Measurements from ENCODE around the gene MMD.
A peak's percentile ranks its signal among the peaks of the same experiment; 100 is the strongest.

MMD gene

DNA sequence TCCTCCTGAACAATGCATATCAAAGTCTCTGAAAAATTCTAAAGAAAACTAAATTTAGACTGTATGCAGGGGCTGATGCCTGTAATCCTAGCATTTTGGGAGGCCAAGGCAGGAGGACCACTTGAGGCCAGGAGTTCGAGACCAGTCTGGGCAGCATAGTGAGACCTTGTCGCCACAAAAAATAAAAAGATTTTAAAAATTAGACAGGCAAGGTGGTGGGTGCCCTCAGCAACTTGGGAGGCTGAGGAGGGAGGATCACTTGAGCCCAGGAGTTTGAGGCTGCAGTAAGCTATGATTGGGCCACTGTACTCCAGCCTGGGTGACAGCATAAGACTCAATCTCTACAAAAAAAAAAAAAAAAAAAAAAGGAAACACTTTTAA lies 30.1 kb upstream of the MMD start:
- H3K79me1 ChIP-seq (ENCODE audit: low read length), result peaks cover 9% of the 10 kb centered on the region
- H3K23ac ChIP-seq (ENCODE audit: low read length), result no peak overlapping the region
- H3K79me2 ChIP-seq (ENCODE audit: control insufficient read depth, insufficient read depth, low read length, poor library complexity), result no peaks in the 10 kb centered on the region
- H3K4me1 ChIP-seq (ENCODE audit: control insufficient read depth in 1 of 2, insufficient read depth in 2 of 2, low read length in 2 of 2), result peaks cover 8 to 16% of the 10 kb centered on the region in 2 experiments
- no peak overlapping the region for H2BK5ac ChIP-seq (ENCODE audit: low read depth, low read length, poor library complexity)
- H2BK120ac ChIP-seq (ENCODE audit: insufficient read depth, low read length, poor library complexity), result no peak overlapping the region
- no peaks in the 10 kb centered on the region for H3K9me3 ChIP-seq (ENCODE audit: insufficient read depth, low read depth, low read length)
- H3K36me3 ChIP-seq (ENCODE audit: control insufficient read depth in 1 of 2, insufficient read depth in 2 of 2, low read length in 2 of 2), result no peaks in the 10 kb centered on the region
- H2AFZ ChIP-seq (ENCODE audit: insufficient read depth, low read length, poor library complexity), result no peak overlapping the region
- no peak overlapping the region for H3K27ac ChIP-seq (ENCODE audit: low read depth, low read length)
- H3K9ac ChIP-seq (ENCODE audit: low read length), result no peak overlapping the region
- no peak overlapping the region for H3K4me3 ChIP-seq (ENCODE audit: low read depth, low read length)
- no peak overlapping the region for H3K4ac ChIP-seq (ENCODE audit: low read depth, low read length)
- DNase-seq, result no peak
- no peak overlapping the region for H3K14ac ChIP-seq (ENCODE audit: low read length)
- peak overlapping the region; percentile 4 for H4K91ac ChIP-seq (ENCODE audit: low read depth, low read length)
- no peak overlapping the region for H3K18ac ChIP-seq (ENCODE audit: low read length)
- H2BK12ac ChIP-seq (ENCODE audit: low read length), result no peak overlapping the region
- H2AK5ac ChIP-seq (ENCODE audit: low read length), result peak overlapping the region; percentile 24
- no peak overlapping the region for H4K12ac ChIP-seq (ENCODE audit: low read depth, low read length)
- no CpG with 5 or more reads among the region's 2 CpGs for WGBS (ENCODE audit: extremely low coverage, insufficient coverage, insufficient read length)
- H3K27me3 ChIP-seq (ENCODE audit: insufficient read depth, low read length), result no peaks in the 10 kb centered on the region
- no peak overlapping the region for H3K4me2 ChIP-seq (ENCODE audit: low read length)
- H4K8ac ChIP-seq (ENCODE audit: low read depth, low read length), result no peak overlapping the region

DNA sequence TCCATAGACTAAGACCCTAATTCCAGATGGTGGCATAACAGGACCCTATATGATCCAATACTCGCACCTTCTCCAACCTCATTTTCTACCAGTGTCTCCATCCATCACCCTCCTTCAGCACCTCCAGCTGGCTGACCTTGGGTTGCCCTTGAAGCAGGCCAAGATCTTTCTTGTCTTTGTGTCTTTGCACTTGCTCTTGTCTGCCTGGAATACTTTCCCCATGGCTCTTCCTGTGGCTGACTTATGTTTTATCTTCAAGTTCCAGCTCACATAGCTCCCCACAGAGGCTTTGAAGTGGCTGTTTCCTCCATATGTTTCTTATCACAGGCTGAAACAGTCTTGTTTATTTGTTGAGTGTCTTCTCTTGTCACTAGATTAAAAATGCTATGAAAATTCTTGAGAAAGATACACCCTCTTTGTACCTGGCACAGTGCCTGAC lies 29.6 kb upstream of the MMD start:
- Histone ChIP-seq H4K8ac (ENCODE audit: low read depth, low read length) (no peak overlapping the region), H3K36me3 (ENCODE audit: control insufficient read depth in 1 of 2, insufficient read depth in 2 of 2, low read length in 2 of 2) (no peaks in the 10 kb centered on the region), H4K91ac (ENCODE audit: low read depth, low read length) (no peak overlapping the region), H3K9ac (ENCODE audit: low read length) (no peak overlapping the region), H3K4me3 (ENCODE audit: low read depth, low read length) (no peak overlapping the region), H3K27ac (ENCODE audit: low read depth, low read length) (no peak overlapping the region), H3K4me2 (ENCODE audit: low read length) (no peak overlapping the region), H3K4ac (ENCODE audit: low read depth, low read length) (no peak overlapping the region), H2BK5ac (ENCODE audit: low read depth, low read length, poor library complexity) (no peak overlapping the region), H2BK120ac (ENCODE audit: insufficient read depth, low read length, poor library complexity) (no peak overlapping the region), H2AFZ (ENCODE audit: insufficient read depth, low read length, poor library complexity) (no peak overlapping the region), H3K9me3 (ENCODE audit: insufficient read depth, low read depth, low read length) (no peaks in the 10 kb centered on the region), H3K4me1 (ENCODE audit: control insufficient read depth in 1 of 2, insufficient read depth in 2 of 2, low read length in 2 of 2) (peaks cover 10 to 16% of the 10 kb centered on the region in 2 experiments), H3K27me3 (ENCODE audit: insufficient read depth, low read length) (no peaks in the 10 kb centered on the region), H3K79me2 (ENCODE audit: control insufficient read depth, insufficient read depth, low read length, poor library complexity) (no peaks in the 10 kb centered on the region), H3K23ac (ENCODE audit: low read length) (no peak overlapping the region), H4K12ac (ENCODE audit: low read depth, low read length) (no peak overlapping the region), H3K79me1 (ENCODE audit: low read length) (peaks cover 9% of the 10 kb centered on the region), H3K18ac (ENCODE audit: low read length) (no peak overlapping the region), H2AK5ac (ENCODE audit: low read length) (no peak overlapping the region), H3K14ac (ENCODE audit: low read length) (no peak overlapping the region), H2BK12ac (ENCODE audit: low read length) (peak overlapping the region; percentile 32)
- DNase-seq, result no peak
- WGBS (ENCODE audit: extremely low coverage, insufficient coverage, insufficient read length), result no CpG with 5 or more reads among the region's 1 CpG

DNA sequence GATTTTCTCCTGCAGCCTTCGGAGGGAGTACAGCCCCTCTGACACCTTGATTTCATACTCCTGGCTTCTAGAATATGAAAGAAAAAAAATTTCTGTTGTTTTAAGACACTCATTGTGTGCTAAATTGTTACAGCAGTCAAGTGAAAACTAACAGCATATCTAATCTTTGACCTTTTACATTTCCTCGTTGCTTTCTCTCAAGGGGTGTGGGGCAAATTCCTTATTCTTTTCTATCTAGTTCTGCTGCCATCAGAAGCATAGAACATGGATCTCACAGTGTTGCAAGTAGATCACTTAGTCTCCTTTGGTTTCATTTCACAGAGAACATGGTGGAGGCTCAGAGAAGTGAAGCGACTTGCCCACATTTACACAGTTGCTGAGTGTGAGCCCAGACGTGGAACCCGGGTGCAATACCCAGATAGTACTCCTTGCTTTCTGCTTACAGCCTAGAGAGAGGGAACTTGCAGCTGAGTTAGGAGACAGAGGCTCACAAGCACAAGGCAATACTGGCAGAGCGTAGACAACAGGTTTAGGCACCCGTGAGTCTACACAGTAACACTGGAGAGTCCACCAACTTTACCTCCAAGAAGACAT lies 28.7 kb upstream of the MMD start:
- H3K27ac ChIP-seq (ENCODE audit: low read depth, low read length), result no peak overlapping the region
- H2AK5ac ChIP-seq (ENCODE audit: low read length), result no peak overlapping the region
- no peak overlapping the region for H3K4me3 ChIP-seq (ENCODE audit: low read depth, low read length)
- H2BK120ac ChIP-seq (ENCODE audit: insufficient read depth, low read length, poor library complexity), result peak overlapping the region; percentile 79
- H4K8ac ChIP-seq (ENCODE audit: low read depth, low read length), result peak overlapping the region; percentile 66
- H3K18ac ChIP-seq (ENCODE audit: low read length), result peak overlapping the region; percentile 82
- H4K91ac ChIP-seq (ENCODE audit: low read depth, low read length), result peak overlapping the region; percentile 81
- WGBS (ENCODE audit: extremely low coverage, insufficient coverage, insufficient read length), result no CpG with 5 or more reads among the region's 7 CpGs
- peak overlapping the region; percentile 73 for H3K14ac ChIP-seq (ENCODE audit: low read length)
- H3K79me1 ChIP-seq (ENCODE audit: low read length), result peaks cover 9% of the 10 kb centered on the region
- H2BK5ac ChIP-seq (ENCODE audit: low read depth, low read length, poor library complexity), result peak overlapping the region; percentile 48
- no peak for DNase-seq
- H3K4ac ChIP-seq (ENCODE audit: low read depth, low read length), result no peak overlapping the region
- peak overlapping the region; percentile 98 for H3K23ac ChIP-seq (ENCODE audit: low read length)
- H3K27me3 ChIP-seq (ENCODE audit: insufficient read depth, low read length), result no peaks in the 10 kb centered on the region
- peak overlapping the region; percentile 95 for H2BK12ac ChIP-seq (ENCODE audit: low read length)
- H3K4me2 ChIP-seq (ENCODE audit: low read length), result no peak overlapping the region
- no peaks in the 10 kb centered on the region for H3K9me3 ChIP-seq (ENCODE audit: insufficient read depth, low read depth, low read length)
- H3K79me2 ChIP-seq (ENCODE audit: control insufficient read depth, insufficient read depth, low read length, poor library complexity), result no peaks in the 10 kb centered on the region
- peaks cover 10 to 16% of the 10 kb centered on the region in 2 experiments for H3K4me1 ChIP-seq (ENCODE audit: control insufficient read depth in 1 of 2, insufficient read depth in 2 of 2, low read length in 2 of 2)
- no peak overlapping the region for H2AFZ ChIP-seq (ENCODE audit: insufficient read depth, low read length, poor library complexity)
- no peak overlapping the region for H3K9ac ChIP-seq (ENCODE audit: low read length)
- H3K36me3 ChIP-seq (ENCODE audit: control insufficient read depth in 1 of 2, insufficient read depth in 2 of 2, low read length in 2 of 2), result no peaks in the 10 kb centered on the region
- H4K12ac ChIP-seq (ENCODE audit: low read depth, low read length), result no peak overlapping the region

DNA sequence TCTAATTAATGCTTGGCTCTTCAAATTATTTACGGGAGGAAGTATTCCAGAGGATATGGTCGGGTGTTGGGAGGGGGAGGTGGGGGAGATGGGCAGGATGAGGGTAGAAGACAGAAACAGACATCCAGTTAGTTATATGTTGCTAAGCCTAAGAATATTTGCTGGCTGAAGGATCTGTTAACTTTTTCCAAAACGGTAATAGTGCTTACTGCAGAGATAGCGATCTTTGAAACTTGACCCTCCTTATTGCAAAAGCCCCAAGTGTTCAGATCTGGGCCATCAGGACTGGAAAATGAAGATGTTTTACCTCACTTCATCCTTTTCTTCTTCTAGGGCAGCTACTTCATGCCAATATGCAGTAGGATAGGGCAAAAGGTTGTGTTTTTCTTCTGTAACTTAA lies 27.0 kb upstream of the MMD start:
- H4K8ac ChIP-seq (ENCODE audit: low read depth, low read length), result no peak overlapping the region
- no peak overlapping the region for H3K4ac ChIP-seq (ENCODE audit: low read depth, low read length)
- no peaks in the 10 kb centered on the region for H3K79me2 ChIP-seq (ENCODE audit: control insufficient read depth, insufficient read depth, low read length, poor library complexity)
- H2BK12ac ChIP-seq (ENCODE audit: low read length), result no peak overlapping the region
- no peak overlapping the region for H4K91ac ChIP-seq (ENCODE audit: low read depth, low read length)
- no peak overlapping the region for H3K4me3 ChIP-seq (ENCODE audit: low read depth, low read length)
- H3K79me1 ChIP-seq (ENCODE audit: low read length), result peaks cover 17% of the 10 kb centered on the region
- no CpG with 5 or more reads among the region's 4 CpGs for WGBS (ENCODE audit: extremely low coverage, insufficient coverage, insufficient read length)
- no peaks in the 10 kb centered on the region for H3K27me3 ChIP-seq (ENCODE audit: insufficient read depth, low read length)
- no peak overlapping the region for H2BK5ac ChIP-seq (ENCODE audit: low read depth, low read length, poor library complexity)
- no peak overlapping the region for H3K18ac ChIP-seq (ENCODE audit: low read length)
- H2AFZ ChIP-seq (ENCODE audit: insufficient read depth, low read length, poor library complexity), result no peak overlapping the region
- no peak overlapping the region for H3K4me2 ChIP-seq (ENCODE audit: low read length)
- H3K23ac ChIP-seq (ENCODE audit: low read length), result no peak overlapping the region
- no peak overlapping the region for H4K12ac ChIP-seq (ENCODE audit: low read depth, low read length)
- peaks cover 23% of the 10 kb centered on the region in 2 experiments for H3K4me1 ChIP-seq (ENCODE audit: control insufficient read depth in 1 of 2, insufficient read depth in 2 of 2, low read length in 2 of 2)
- no peak overlapping the region for H3K14ac ChIP-seq (ENCODE audit: low read length)
- H2AK5ac ChIP-seq (ENCODE audit: low read length), result no peak overlapping the region
- no peaks in the 10 kb centered on the region for H3K36me3 ChIP-seq (ENCODE audit: control insufficient read depth in 1 of 2, insufficient read depth in 2 of 2, low read length in 2 of 2)
- H3K9me3 ChIP-seq (ENCODE audit: insufficient read depth, low read depth, low read length), result no peaks in the 10 kb centered on the region
- H3K9ac ChIP-seq (ENCODE audit: low read length), result no peak overlapping the region
- peak; percentile 56 to 84 for DNase-seq
- no peak overlapping the region for H2BK120ac ChIP-seq (ENCODE audit: insufficient read depth, low read length, poor library complexity)
- H3K27ac ChIP-seq (ENCODE audit: low read depth, low read length), result peak overlapping the region; percentile 90
